Brain microvascular endothelial cell (primary cell): ENCODE measurements around the gene ATP5F1D.

Experiments used
- DNase-seq: peaks from one replicate; pipeline ENCODE4 v3.0.0-alpha.2; 2020
- H3K27ac ChIP-seq: fragments of 250-450 bp; sonication (Bioruptor Pico); 2 replicates; pipeline ENCODE4 v1.5.1; 2020; ENCODE audit warnings: mild to moderate bottlenecking, moderate library complexity
- H3K27me3 ChIP-seq: fragments of 250-450 bp; sonication (Bioruptor Pico); replicated peaks from 2 replicates; pipeline ENCODE4 v1.5.1; 2020; ENCODE audit warnings: mild to moderate bottlenecking
- H3K36me3 ChIP-seq: fragments of 250-450 bp; sonication (Bioruptor Pico); replicated peaks from 2 replicates; pipeline ENCODE4 v1.5.1; 2020; ENCODE audit warnings: mild to moderate bottlenecking
- H3K4me3 ChIP-seq: 2 replicates; pipeline ENCODE4 v1.5.1; 2011; ENCODE audit warnings: low read depth, mild to moderate bottlenecking, control low read depth, low read length, moderate library complexity
- in situ Hi-C: cut with HindIII; loops from 2 replicates; pipeline ENCODE4 v1.10.0; 2017; ENCODE audit warnings: low sequenced_read_pairs, low pct_ligation_motif_present
- TF ChIP-seq, protein P1 (sequence below): IDR thresholded peaks from 2 replicates; pipeline ENCODE4 v1.5.1; 2011; ENCODE audit warnings: low read depth, mild to moderate bottlenecking, moderate library complexity, low read length, control low read depth, inconsistent platforms; ENCODE audit errors: missing control alignments

Gene ATP5F1D

DNA sequence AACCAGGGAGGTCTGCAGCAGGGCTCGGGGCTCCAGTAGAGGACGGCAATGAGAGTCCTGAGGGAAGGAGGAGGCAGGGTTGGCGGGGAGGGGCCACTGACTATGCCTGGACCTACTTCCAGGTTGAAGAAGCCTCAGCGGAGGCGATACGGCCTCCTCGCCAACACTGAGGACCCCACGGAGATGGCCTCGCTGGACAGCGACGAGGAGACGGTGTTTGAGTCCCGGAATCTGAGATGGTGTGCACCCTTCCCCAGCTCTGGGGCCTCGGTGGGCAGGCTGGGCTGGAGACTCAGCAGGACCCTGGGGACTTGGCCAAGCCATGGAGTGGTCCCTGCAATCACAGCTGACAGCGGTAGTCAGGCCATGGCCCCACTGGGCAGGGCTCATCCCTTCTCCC lies 35.5 kb downstream of the ATP5F1D start:
- TF ChIP-seq, protein P1, sequence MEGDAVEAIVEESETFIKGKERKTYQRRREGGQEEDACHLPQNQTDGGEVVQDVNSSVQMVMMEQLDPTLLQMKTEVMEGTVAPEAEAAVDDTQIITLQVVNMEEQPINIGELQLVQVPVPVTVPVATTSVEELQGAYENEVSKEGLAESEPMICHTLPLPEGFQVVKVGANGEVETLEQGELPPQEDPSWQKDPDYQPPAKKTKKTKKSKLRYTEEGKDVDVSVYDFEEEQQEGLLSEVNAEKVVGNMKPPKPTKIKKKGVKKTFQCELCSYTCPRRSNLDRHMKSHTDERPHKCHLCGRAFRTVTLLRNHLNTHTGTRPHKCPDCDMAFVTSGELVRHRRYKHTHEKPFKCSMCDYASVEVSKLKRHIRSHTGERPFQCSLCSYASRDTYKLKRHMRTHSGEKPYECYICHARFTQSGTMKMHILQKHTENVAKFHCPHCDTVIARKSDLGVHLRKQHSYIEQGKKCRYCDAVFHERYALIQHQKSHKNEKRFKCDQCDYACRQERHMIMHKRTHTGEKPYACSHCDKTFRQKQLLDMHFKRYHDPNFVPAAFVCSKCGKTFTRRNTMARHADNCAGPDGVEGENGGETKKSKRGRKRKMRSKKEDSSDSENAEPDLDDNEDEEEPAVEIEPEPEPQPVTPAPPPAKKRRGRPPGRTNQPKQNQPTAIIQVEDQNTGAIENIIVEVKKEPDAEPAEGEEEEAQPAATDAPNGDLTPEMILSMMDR: no peak
- in situ Hi-C loops: no loop called here
- no peak overlapping the region for H3K27ac ChIP-seq

DNA sequence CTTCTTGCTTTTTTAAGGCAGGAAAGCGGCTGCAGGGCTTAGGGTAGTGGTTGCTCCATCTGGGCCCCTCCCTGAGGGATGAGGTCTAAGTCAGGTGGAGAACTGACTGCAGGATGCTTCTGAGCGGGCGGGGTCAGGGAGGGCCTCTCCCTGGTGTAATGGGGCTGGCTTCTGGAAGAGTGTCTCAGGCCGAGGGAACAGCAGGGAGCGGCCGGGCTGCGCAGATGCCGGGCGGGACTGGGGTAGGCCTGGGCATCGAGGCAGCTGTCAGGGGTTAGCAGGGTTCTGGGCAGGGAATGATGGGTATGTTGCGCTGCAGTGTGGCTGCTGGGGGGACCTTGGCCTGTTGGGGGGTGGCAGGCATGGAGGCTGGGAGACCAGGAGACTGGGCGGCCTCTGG lies 36.5 kb downstream of the ATP5F1D start:
- in situ Hi-C loops: no loop called here
- Histone ChIP-seq H3K36me3 (peaks cover 25% of the 10 kb centered on the region), H3K4me3 (no peak overlapping the region), H3K27ac (no peak overlapping the region), H3K27me3 (no peaks in the 10 kb centered on the region)
- TF ChIP-seq, protein P1: no peak
- DNase-seq: no peak

More for the DNA sequence above, 35.5 kb downstream of the ATP5F1D start:
- no peak for DNase-seq
- no peaks in the 10 kb centered on the region for H3K27me3 ChIP-seq
- H3K4me3 ChIP-seq: no peak overlapping the region
- H3K36me3 ChIP-seq: peaks cover 33% of the 10 kb centered on the region

DNA sequence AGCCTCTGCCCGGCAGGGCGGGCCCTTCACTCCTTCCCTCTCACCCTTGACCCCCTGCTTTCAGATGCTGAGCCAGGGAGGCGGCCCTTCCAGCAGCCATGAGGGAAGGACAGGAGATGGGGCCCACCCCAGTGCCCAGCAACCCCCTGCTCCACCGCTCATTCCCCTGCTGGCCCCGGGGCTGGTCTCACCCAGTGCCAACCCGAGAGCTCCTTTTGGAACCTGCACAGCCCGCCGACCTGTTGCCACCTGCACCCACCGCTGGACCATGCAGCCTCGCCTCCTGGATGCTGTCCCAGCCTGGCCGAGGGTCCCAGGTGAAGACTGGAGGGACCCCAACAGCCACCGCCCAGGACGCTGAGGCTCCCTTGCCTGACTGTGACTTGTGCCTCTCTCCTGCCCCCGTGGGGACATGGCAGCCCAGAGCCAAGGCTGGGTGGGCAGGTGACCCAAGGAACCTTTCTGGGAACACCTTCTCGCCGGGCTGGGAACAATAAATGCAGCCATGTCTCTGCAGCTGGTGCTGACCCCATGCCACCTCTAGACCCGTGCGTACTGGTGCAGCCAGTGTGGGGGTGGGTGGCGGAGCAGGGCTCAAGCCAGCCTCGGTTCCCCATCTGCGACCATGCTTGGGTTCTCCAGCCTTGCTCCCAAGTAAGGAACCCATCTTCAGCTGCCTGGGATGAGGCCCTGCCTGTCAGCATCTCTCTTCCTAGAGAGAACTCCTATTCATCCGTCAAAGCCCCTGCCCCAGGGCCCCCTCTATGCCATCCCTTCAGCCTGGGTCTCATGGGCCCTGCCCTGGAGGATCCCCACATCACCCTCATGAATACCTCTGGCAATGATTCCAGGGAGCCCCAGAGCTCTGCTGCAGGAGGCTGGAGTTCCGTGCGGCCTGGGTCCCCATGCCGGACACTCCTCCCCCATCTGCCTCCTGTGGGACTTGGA lies 37.4 kb downstream of the ATP5F1D start:
- H3K4me3 ChIP-seq: no peak overlapping the region
- in situ Hi-C loops: no loop called here
- H3K36me3 ChIP-seq: peaks cover 17% of the 10 kb centered on the region
- no peak for DNase-seq
- no peak overlapping the region for H3K27ac ChIP-seq
- H3K27me3 ChIP-seq: peaks cover 6% of the 10 kb centered on the region
- TF ChIP-seq, protein P1: no peak

DNA sequence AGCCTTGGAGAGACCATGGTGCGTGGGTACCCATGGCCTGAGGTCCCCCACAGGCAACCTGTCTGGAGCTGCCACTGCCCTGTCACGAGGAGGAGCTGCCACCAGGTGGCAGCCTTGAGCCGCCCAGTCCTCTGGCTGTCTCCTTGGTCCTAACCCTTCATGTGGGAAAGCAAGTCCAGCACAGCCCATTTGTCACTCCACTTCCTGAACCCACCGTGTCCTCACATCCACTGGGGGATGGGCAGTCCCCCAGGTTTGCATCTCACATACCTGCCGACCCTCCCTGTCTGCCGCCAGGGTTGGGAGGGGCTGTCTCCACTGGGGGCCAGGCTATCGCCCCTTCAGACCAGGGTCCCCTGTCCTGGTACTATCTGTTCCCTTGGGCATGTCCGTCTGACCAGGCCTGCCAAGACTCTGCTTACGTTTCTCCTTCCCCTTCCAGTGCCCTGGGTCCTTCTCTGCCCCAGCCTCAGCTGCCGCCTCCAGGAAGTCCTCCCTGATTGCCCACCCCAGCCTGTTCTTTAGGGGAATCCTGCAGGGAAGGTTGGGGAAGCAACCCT lies 38.3 kb downstream of the ATP5F1D start:
- no peak overlapping the region for H3K27ac ChIP-seq
- H3K4me3 ChIP-seq: no peak overlapping the region
- in situ Hi-C loops: loop anchor here (5.0 to 10.0 kb wide), 3 partner anchors 95 to 192 kb away; no protein-coding TSS in a partner anchor
- peaks cover 8% of the 10 kb centered on the region for H3K36me3 ChIP-seq
- TF ChIP-seq, protein P1: peak; percentile 97
- peaks cover 14% of the 10 kb centered on the region for H3K27me3 ChIP-seq
- DNase-seq: peak; percentile 58

DNA sequence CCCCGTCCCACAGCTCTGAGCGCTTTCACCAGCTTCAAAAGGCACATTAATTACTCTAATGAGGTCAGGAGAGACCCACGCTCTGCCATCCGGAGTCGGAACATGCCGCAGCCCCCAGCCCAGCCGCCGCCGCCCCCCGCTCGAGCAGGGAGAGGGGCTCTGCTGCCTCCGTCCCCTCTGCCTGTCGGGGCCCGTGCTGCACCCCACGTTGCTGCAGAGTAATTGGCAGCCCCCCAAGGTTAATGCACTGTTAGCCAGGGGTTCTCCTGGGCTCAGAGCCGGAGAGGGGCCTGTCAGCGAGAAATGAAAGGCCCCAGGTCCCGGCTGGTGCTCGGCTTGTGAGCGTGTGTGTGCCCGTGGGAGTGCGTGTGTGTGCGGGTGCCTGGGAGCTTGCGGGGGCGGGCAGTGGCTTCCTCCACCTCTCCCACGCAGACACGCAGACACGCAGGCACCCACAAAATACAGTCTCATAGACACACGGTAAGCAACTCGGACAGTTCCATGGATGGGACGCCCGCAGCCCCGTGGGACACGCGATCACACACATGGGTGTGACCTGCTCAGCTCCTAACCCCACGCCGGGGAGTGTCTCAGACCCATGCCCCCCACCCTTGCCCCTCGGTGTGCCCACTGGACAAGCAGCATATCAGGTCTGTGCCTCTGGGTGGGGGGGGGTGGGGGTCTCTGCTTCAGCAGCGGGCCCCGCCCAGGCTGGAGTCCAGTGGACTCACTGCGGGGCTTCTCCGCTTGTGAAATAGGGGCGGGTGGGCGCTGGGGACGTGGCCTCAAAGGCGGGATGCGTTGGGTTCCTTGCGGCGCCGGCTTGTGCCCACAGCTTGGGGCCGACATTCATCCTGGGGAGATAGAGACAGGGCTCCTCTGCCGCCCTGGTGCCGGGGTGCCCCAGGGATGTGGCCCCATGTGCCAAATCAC lies 39.4 kb downstream of the ATP5F1D start:
- Histone ChIP-seq H3K4me3 (no peak overlapping the region), H3K27ac (no peak overlapping the region), H3K36me3 (peaks cover 6% of the 10 kb centered on the region), H3K27me3 (peaks cover 22% of the 10 kb centered on the region)
- no peak for DNase-seq
- TF ChIP-seq, protein P1: no peak
- in situ Hi-C loops: loop anchor here (5.0 to 10.0 kb wide), 3 partner anchors 94 to 191 kb away; no protein-coding TSS in a partner anchor
